Activated CD8-positive, alpha-beta memory T cell treated with anti-CD3 and anti-CD28 coated beads for 1 hour (primary cell): ENCODE measurements around the gene SPTBN1.

ENCODE experiments used
- DNase-seq, 2 donors: peaks; one replicate each; pipeline ENCODE4 v3.0.0-alpha.2; 2020; ENCODE audit warnings: low read depth in 1 of 2; ENCODE audit errors: extremely low read depth in 1 of 2

The SPTBN1 gene

DNA sequence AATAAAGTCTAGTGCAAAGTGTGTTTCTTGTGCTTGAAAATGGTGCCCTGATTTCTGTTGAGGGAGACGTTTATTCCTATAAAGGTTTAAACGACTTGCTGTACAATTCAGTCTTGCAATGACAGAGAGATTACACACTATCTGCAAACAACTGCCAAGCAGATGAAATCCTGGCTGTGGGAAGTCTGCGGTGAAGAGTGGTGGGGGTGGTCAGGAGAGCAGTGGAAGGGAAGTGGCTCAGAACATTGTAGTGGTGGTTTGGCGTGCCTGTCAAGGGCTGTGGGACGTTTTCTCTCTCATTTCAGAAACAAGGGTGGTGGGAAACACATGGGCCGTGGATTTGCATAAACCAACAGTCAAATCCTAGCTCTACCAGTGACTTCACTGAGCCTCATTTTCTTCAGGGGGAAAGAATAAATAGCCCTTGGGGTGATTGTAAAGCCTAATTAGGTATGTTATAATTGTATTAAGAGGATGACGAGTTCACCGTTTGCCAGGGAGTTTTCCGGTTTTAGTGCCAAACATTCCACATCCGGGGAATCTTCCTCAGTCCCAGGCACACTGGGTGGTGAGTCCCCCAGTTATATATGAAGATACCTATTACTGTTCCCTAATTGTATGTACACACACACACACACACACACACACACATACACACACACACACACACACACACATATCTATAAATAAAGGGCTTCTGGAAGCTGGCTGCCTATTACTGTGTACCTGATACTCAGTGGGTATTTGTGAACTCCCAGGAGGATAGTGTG is 115.0 kb downstream of the SPTBN1 start:
- DNase-seq = no peak

DNA sequence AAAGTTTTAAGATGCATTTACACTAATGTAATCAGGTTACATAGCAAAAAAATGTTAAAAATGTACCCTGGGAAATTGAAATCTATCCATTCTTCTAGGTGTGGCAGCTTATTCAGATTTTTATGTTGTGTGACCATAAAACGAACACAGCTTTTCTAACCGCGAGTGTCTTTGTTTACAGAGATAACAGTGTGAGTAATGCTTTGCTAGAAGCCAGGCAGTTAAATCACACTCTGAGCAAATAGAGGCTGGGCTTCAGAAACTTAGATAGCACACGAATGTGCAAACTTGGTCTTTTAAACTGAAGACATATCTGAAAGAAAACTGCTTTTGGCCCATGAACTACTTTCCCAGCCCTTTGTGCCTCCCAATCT is 116.1 kb downstream of the SPTBN1 start:
- no peak for DNase-seq

DNA sequence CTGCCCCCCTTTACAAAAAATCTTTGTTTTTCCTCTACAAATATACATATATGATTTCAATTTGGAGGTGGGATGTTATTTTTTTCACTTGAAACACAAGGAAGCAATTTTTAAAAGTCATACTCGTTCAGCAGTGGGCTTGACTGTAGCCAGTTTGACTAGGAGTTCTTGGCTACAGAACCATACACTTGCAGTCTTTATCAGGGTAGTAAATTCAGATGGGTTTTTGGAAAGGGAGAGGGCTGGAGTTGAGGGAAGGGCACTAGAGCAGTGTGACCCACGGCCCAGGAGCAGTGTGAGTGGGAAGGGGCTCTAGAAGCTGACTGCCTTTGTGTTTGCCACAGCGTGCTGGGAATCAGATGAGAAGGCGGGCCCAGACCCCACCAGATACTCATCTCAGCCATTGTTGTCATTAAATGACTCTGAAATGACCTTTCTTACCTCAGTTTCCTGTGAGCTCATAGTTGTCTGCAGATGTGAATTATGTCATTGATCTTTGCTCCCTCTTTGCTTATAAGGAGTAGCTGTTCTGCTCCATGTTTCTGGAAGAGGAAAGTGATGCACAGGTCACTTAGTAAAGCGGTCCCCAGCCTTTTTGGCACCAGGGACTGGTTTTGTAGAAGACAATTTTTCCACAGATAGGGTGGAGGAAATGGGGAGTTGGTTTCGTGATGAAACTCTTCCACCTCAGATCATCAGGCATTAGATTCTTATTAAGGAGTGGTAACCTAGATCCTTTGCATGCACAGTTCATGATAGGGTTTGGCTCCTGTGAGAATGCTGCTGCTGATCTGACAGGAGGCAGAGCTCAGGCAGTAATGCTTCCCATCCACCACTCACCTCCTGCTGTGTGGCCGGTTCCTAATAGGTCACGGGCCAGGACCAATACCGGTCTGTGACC is 116.8 kb downstream of the SPTBN1 start:
- DNase-seq = no peak

DNA sequence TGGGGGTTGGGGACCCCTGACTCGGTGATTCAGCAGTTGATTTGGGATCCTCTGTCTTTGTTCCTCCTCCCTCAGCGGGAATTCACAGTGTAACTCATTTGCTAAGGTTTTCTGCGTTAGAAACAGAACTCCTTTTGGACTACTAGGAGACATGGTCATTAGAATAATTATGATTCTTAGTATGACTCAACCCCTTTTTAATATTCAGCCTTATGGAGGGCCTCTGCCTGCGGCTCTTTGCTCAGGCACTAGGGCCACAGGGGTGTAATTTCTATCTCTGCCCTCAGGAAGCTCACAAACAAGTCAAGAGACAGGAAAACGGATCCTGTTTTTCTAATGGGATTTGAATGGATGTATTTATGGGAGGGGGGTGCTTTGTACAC is 117.4 kb downstream of the SPTBN1 start:
- no peak for DNase-seq

DNA sequence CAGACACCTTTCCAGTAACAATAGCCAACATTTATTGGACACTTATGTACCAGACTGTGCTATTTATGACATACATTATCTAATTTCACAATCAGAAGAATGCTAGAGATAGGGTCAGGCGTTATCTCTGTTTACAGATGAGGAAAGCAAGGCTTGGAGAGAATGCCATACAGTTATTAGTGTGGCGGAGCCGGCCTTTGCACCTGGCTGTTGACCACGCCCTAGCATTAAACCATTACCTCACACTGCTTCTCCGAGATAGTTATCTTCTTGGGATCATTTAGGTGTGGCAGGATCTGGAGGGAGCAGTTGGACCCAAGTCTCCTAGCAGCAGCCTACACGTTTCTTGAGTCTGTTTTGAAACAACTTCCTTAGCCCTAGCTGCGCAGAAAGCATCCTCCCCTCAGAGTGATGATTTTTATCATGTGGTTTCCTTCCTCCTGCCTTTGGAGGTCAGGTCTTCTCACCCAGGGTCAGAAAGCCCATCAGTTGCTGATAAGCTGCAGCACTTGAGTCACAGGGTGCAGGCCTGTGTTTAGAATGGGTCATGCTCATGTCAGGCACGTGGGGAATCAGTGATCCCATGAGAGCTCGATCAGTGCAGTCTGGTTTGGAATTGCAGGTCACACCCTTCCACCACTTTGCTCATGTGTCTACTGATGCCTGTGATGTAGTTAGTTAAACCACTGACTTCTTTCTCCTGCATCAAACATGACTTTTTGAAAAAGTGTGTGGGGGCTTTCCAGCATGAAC is 118.2 kb downstream of the SPTBN1 start:
- DNase-seq = peak in 1 of 2 donors; percentile 61

DNA sequence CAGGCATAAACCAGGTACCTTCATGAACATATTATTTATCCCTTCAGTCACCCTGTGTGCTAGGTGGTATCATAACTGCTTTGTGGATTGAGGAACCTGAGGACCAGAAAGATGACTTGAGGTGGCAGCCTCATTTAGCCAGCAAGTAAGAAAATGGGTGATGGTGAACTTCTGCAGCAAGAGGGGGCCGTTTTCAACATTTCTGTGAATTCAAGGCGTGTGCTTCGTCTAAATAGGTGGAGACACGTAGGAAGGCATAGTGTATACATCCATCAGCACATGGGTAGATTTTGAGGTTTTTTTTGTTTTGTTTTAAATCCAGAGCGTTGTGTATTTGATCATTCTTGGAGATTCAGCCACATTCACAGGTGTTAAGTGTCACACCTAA is 118.7 kb downstream of the SPTBN1 start:
- no peak for DNase-seq

DNA sequence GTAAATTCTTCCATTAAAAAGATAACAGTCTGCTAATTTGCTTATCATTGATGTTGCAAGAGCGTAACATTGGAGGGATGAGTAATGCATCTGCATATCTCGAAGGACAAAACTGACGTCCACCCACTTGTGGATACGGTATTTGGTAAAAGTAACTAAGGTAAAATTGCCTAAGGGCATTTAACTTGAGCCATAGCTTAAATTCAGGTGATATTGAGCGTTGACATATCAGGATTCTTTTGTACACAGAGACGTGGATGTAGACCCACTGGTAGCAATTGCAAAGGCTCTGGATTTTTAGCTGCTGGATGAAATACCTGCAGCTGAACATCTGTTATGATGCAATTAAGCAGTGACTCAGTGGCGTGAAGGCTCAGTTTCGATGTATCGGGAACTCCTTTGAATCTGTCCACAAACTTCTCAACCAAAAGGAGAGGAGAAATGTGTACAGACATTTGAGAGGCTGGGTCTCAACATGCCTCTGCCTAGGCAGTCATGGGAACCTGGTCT is 119.3 kb downstream of the SPTBN1 start:
- no peak for DNase-seq

DNA sequence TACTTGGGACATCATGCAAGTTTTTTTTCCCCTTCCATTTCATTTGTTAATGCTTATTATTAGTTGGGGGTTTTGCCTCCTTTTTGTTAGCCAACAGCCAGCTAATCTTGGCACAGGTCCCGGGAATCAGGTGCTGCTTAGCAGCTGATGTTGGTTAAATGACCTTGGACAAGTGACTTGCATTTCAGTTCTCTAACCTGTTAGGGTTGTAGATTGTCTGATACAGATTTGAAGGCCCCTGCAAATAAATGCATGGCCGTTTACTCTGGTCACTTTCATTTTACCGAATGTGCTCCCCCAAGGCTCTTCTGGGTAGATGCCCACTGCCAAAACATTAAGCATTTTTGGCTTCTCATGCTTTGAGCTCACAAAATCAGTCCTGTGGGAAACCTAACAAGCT is 120.9 kb downstream of the SPTBN1 start:
- no peak for DNase-seq

DNA sequence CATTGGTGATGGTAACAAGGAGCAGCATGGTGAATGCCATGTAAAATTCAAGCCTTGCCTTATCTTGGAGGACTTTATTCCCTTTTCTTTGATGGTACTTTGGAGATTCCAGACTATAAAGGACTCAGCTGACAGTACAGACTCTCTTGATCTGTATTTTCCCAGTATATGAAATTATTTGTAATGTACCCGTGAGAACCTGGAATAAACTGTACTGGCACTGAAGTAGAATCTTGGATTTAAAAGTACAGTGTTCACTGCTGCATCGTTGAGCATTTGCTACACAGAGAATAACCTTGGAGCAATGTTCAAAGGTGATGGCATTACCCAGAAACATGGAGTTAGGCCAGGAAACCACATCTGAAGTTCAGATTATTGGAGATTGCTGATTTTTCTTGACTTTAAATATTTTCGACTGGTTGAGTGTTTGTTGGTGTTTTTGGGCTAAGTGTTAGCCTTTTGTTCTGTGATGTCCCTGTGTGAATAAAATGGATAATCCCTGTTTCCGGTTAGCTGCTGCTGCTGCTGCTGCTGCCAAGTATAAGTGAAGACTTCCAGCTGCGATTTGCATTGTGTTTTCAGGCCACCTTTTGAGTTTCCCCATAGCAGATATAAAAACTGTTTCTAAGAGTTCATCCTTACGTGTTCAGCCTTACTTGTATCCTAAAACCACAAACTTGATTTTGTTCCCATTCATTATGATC is 122.0 kb downstream of the SPTBN1 start:
- DNase-seq = no peak

DNA sequence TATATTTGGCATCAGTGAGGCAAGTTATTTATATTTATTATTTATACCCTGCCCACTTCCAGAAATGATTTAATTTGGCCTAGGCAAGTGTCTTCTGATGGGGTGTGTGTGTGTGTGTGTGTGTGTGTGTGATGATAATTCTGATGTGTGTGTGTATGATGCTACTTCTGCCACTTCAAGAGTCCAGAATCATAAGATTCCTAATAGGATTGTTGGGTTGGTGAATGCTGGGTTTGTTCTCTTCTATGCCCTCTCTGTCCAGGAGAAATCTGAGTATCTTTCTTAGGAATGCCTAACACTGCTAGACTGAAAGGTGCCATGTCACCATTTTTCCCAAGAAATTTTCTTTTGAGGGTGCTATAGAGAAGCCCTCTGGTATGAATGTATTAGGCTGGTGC is 122.5 kb downstream of the SPTBN1 start:
- DNase-seq = no peak

DNA sequence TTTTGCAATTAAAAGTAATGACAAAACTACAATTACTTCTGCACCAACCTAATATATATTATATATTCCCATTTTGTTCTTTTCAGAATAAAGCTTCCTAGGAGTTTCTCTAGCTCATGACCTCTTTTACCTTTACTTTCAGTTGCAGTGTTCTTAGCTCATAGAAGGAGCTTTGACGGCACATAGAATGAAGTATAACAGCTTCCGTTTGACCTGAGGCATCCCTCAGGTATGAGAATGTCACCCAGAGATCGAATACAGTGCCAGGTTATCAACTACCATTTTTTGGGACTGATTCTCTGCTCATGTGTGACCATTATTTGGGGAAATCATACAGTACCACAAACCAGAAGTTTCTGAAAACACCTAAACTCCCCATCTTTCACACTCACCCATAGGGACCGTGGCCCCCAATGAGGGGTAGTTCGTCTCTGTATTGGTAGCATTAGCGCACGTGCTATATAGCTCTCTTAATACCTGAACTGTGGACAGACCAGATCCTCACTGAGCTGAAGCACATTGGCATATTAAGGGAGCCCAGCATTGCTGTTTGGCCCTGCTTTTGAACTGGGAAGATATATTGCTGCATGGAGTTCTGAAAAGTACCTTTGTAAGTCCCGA is 123.0 kb downstream of the SPTBN1 start:
- no peak for DNase-seq

DNA sequence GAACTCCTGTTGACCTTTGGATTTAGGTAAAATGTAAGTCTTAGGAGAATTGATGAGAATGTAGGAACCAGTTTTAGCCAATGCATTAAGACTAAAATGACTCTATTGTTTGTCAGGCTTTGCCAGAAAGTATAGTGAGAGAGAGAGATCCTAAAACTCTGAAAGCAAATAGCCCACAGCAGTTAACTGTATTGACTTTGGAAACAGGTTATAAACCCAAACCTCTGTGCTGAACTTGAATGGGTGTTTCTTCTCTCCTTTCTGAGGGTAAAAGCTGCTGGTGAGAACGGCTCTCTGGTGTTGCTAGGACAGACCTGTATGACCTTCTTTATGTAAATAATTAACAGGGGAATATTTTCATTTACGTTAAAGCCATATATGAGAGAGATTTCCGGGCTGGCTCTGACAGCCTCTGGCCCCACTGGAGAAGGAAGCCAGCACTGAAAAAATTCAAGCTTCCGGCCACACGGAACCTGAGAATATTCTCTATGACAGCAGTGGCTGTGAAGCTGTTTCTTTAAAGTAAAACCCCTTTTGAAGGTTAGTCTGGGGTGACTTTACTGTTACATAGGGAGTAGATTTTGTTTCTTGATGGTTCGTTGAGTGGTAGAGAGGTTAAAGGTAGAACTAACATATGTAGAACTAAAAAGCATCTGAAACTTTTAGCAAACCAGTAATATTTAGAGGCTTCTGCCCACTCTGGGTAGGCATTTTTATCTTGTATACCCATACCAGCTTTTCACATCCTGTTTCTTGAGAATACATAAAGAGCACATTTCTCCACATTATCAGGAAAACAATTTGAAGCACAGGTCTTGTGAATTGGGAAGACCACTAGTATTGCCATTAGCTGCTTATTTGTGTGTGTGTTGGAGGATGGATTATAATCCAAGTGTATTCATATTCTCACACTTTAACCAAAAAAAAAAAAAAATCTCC is 123.8 kb downstream of the SPTBN1 start:
- no peak for DNase-seq

DNA sequence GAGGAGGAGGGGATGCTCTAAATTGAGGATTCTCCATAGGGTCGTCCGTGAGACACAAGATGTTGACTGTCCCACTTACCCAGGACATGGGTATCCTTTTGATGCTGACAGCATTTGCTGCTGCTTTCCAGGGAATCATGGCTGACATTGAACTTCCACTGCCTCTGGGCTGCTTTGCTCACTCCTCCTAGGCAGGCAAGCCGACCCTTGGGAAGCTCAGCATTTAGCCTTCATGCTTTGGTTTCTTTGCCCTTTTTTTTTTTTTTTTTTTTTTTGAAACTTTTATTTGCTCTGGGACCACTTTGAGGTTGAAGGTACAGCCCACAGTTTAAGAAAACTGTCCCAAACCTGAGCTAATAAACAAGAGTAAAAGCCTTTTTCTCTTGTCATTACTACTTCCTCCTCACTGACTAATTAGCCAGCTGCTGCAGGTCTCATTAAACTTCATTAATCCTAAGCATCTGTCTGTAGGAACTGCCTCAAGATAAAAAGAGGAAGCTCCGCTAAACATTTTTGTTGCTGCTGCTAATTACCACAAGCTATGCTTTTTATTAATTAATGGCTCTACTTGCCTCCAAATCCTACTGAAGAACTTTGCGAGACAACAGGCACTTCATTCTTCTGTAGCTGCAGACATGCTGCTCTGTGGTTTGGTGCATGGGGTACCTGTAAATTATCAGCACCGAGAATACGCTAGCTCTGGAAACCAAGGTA is 125.4 kb downstream of the SPTBN1 start:
- no peak for DNase-seq

DNA sequence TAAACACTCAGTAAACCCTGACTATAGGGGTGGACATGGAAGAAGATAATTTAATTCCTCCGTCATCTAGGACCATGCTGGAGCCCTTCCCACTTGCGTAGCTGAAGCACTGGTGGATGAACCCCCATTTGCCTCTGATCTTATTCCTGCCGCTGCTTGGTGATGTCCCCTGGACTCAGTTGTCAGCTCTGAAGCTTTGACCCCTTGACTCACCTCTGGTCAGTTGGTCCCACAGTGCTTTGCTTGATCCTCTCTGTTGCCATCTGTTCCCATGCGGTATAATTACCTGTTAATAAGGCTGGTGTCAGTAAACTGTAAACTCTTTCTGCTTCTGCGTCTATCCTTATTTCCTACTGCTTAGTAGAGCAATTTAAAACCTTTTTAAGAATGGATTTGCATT is 126.9 kb downstream of the SPTBN1 start:
- no peak for DNase-seq

DNA sequence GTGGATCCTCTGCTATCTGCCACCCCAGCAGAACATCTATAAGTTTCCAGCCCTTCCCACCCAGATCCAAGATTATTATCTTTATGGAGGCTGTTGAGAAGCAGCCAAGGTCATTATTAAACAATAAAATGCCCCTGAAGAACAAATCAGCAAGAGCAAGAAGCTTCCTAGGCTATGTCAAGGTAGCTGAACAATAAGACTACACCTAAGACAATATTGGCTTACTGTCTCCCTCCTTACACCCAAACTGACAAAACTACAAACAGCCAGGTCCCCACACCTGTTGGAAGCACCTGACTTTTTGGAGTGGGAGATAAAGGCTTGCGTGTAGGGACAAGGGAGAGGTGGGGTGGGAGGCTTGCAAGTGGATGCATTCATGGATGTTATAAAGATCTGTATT is 128.5 kb downstream of the SPTBN1 start:
- no peak for DNase-seq

DNA sequence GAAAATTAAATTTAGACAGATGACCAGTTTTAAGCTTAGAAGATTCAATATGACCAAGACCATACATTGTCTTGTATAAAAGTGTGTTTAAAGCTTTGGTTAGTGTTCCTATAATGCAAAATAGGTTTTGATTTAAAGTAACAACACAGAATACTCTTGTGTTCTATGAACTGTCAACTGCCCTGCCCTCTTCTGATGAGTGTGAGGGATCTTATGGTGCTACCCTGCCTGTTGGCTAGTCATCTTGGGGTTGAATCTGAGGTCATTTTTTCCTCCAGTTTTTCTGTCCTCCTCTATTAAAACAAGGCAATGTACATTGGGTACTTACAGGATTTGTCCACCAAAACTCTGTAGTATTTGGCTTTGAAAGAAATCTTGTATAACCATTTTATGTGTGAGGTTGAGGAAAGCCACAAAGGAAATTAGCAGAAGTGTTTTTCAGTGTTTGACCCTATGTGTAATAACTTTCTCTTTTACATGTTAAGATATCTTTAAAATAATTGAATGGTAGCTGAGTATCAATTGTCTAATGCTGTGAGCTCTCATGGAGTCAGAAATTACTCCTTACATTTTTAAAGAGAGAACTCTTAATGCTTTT is 129.1 kb downstream of the SPTBN1 start:
- DNase-seq = no peak

DNA sequence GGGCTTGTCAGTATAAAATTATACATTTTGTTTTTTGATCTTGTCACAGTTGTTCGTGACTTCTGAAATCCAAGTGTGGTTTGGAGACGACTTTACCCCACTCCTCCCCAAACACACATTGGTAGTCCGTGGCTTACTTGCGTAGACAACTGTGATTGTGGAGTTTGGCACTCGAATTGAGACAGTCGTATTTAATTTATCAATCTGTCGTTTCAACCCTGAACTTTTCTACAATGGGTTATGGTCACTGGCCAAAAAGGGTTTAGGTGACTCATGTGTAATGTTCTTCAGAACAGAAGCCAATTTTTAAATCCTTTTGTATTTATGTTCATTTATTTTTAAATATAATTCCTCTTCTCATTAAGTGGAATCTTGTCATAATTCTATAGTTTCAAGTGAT is 129.9 kb downstream of the SPTBN1 start:
- no peak for DNase-seq

DNA sequence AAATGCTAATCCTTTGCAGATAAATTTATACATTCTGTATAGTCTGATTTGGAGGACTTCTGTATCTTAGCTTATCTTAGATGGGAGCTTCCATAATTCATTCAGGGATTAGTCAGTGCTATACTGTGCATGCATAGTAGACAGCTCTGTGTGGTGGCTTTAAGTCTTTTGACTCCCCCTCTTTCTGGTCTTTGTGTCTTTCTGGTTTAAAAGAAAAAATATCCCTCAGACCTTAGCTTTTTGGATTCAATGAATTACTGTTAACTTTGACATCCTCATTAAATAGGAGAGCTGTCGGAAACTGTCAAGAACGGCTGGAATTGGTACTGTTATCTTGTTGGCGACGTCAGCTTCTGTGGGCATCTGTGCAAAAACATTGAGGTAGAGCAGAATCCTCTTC is 130.4 kb downstream of the SPTBN1 start:
- DNase-seq = no peak
